HG03558 (cell line): ENCODE data around the gene FRAS1.
"Not testable (repeated sequence)": the region's sequence is repeated elsewhere in the genome, so short reads cannot be mapped to it uniquely, and the experiment has no call there.

Source experiments
- ATAC-seq: cut with Tn5 transposase; IDR thresholded peaks from one replicate; pipeline ENCODE4 v1.9.1; 2021; ENCODE audit warnings: moderate number of reproducible peaks; ENCODE audit not compliant: unreplicated experiment; ENCODE audit errors: extremely low read depth

FRAS1 gene

GRCh38 chr4:78310007-78310739 is 253.1 kb downstream of the FRAS1 start:
- ATAC-seq, result no peak

GRCh38 chr4:78310740-78311115 is 253.6 kb downstream of the FRAS1 start:
- ATAC-seq, result no peak

- ATAC-seq, result no peak
These were observed 254.2 kb downstream of the FRAS1 start for GRCh38 chr4:78311306-78311705.

- ATAC-seq, result no peak
These were observed 256.0 kb downstream of the FRAS1 start for GRCh38 chr4:78312989-78313753.

- no peak for ATAC-seq
These were observed 256.6 kb downstream of the FRAS1 start for GRCh38 chr4:78313754-78314120.

- ATAC-seq, result no peak
These were observed 261.0 kb downstream of the FRAS1 start for GRCh38 chr4:78318126-78318525.

- no peak for ATAC-seq
These were observed 263.3 kb downstream of the FRAS1 start for GRCh38 chr4:78320349-78320935.

- ATAC-seq, result no peak
These were observed 264.9 kb downstream of the FRAS1 start for GRCh38 chr4:78322032-78322431.

GRCh38 chr4:78323439-78323838 is 266.3 kb downstream of the FRAS1 start:
- no peak for ATAC-seq

GRCh38 chr4:78324625-78325024 is 267.5 kb downstream of the FRAS1 start:
- ATAC-seq, result no peak

- no peak for ATAC-seq
These were observed 268.4 kb downstream of the FRAS1 start for GRCh38 chr4:78325271-78326157.

- not testable (repeated sequence) for ATAC-seq
These were observed 271.5 kb downstream of the FRAS1 start for GRCh38 chr4:78328591-78328990.

GRCh38 chr4:78331186-78331585 is 274.1 kb downstream of the FRAS1 start:
- no peak for ATAC-seq

GRCh38 chr4:78331965-78332364 is 274.8 kb downstream of the FRAS1 start:
- ATAC-seq, result no peak

- ATAC-seq, result no peak
These were observed 275.9 kb downstream of the FRAS1 start for GRCh38 chr4:78332976-78333375.

- no peak for ATAC-seq
These were observed 279.2 kb downstream of the FRAS1 start for GRCh38 chr4:78336093-78336943.

- no peak for ATAC-seq
These were observed 280.3 kb downstream of the FRAS1 start for GRCh38 chr4:78337244-78338020.

GRCh38 chr4:78342125-78342524 is 285.0 kb downstream of the FRAS1 start:
- ATAC-seq, result no peak

GRCh38 chr4:78343682-78344081 is 286.6 kb downstream of the FRAS1 start:
- no peak for ATAC-seq
